GM12878 (cell line): ENCODE results near the gene ING5. TPM values are rescaled to one million over a fixed set of nuclear protein-coding genes. Genes with fewer than 3 reads are reported as not detected.

ENCODE experiments used
- ATAC-seq: fragments of 200-7000 bp; cut with Tn5 transposase; 3 replicates; pipeline ENCODE4 v1.9.1; 2020; ENCODE audit warnings: mild to moderate bottlenecking, moderate library complexity
- BruUV-seq: library from RNA; stranded (reverse); fragments of 400-500 nt; replicated peaks from 2 replicates; lab custom pipeline; 2021; lab: Mats Ljungman, UMichigan
- CTCF ChIA-PET: fragments of 300-600 bp; sonication (Branson Sonifier 250); formaldehyde crosslinking; extraction: SDS; loops from one replicate; lab custom pipeline; 2021; ENCODE audit warnings: inconsistent platforms; lab: Yijun Ruan, JAX
- POLR2A ChIA-PET: fragments of 350-600 bp; formaldehyde crosslinking; extraction: SDS; loops from one replicate; lab custom pipeline; 2021; ENCODE audit warnings: inconsistent platforms; lab: Charles Lee
- RAD21 ChIA-PET: fragments of 300-600 bp; sonication (Branson Sonifier 250); formaldehyde crosslinking; loops from one replicate; lab custom pipeline; 2023; ENCODE audit warnings: antibody characterized with exemption; ENCODE audit not compliant: unreplicated experiment; lab: Charles Lee
- SMC1A ChIA-PET: fragments of 300-600 bp; sonication (Branson Sonifier 250); formaldehyde crosslinking; loops from one replicate; lab custom pipeline; 2023; ENCODE audit not compliant: unreplicated experiment, uncharacterized antibody; lab: Charles Lee
- DNase-seq: peaks from one replicate; pipeline ENCODE4 v3.0.0-alpha.2; 2011; ENCODE audit warnings: low read depth, low spot score
- FAIRE-seq: peaks from 3 replicates; lab custom pipeline; 2011; peaks lifted over from hg19 to GRCh38; lab: Jason Lieb, UNC
- H2AFZ ChIP-seq: 2 replicates; pipeline ENCODE4 v1.6.0; 2011; ENCODE audit warnings: low read depth, low read length, control low read depth; ENCODE audit not compliant: control insufficient read depth
- H3K27ac ChIP-seq: 2 replicates; pipeline ENCODE4 v1.5.1; 2011; ENCODE audit warnings: control low read depth; ENCODE audit not compliant: control insufficient read depth, insufficient read depth
- H3K27me3 ChIP-seq, 2 experiments: replicated peaks in 1 of 2; 2 replicates each; pipeline versions ENCODE4 v1.6.0 to v1.6.1; 2011; ENCODE audit warnings: low read length in 1 of 2; ENCODE audit not compliant: control insufficient read depth in 2 of 2, insufficient read depth in 2 of 2
- H3K36me3 ChIP-seq, 2 experiments: 2 replicates each; pipeline ENCODE4 v1.5.1; 2011; ENCODE audit warnings: low read length in 1 of 2; ENCODE audit not compliant: control insufficient read depth in 2 of 2, insufficient read depth in 2 of 2
- H3K4me1 ChIP-seq: 2 replicates; pipeline ENCODE4 v1.6.1; 2011; ENCODE audit warnings: mild to moderate bottlenecking, low read length, moderate library complexity, mixed read lengths; ENCODE audit not compliant: control insufficient read depth, insufficient read depth
- H3K4me2 ChIP-seq: 2 replicates; pipeline ENCODE4 v1.6.0; 2011; ENCODE audit warnings: control low read depth; ENCODE audit not compliant: control insufficient read depth, insufficient read depth
- H3K4me3 ChIP-seq: fragments of 200-600 bp; sonication (generic); 2 replicates; pipeline ENCODE4 v1.5.1; 2016
- H3K79me2 ChIP-seq: 2 replicates; pipeline ENCODE4 v1.6.0; 2011; ENCODE audit warnings: low read length; ENCODE audit not compliant: control insufficient read depth, insufficient read depth
- H3K9ac ChIP-seq: 2 replicates; pipeline ENCODE4 v1.8.0; 2011; ENCODE audit warnings: low read length, control low read depth, mixed read lengths; ENCODE audit not compliant: control insufficient read depth, insufficient read depth
- H3K9me3 ChIP-seq: replicated peaks from 3 replicates; pipeline ENCODE4 v1.5.1; 2011; ENCODE audit warnings: mild to moderate bottlenecking, low read length; ENCODE audit not compliant: control insufficient read depth, insufficient read depth
- H4K20me1 ChIP-seq: 2 replicates; pipeline ENCODE4 v1.6.0; 2011; ENCODE audit not compliant: control insufficient read depth, insufficient read depth
- CBX5 ChIP-seq: sonication (generic); IDR thresholded peaks from 2 replicates; pipeline ENCODE4 v1.6.1; 2016; ENCODE audit warnings: low read depth, moderate library complexity, mild to moderate bottlenecking, inconsistent platforms
- CHD2 ChIP-seq: IDR thresholded peaks from 2 replicates; pipeline ENCODE4 v1.6.1; 2011; ENCODE audit warnings: low read depth, low read length, improper control_type of control experiment, borderline replicate concordance
- NR2F1 ChIP-seq: fragments of 450-650 bp; conservative IDR thresholded peaks from 2 replicates; pipeline ENCODE4 v1.6.1; 2017; ENCODE audit warnings: mild to moderate bottlenecking
- SKIL ChIP-seq: fragments of 450-650 bp; IDR thresholded peaks from 2 replicates; pipeline ENCODE4 v1.6.1; 2017; ENCODE audit warnings: mild to moderate bottlenecking, low read depth, inconsistent platforms; ENCODE audit not compliant: poor library complexity, severe bottlenecking
- SPI1 ChIP-seq: IDR thresholded peaks from 2 replicates; pipeline ENCODE4 v1.6.1; 2011; ENCODE audit warnings: low read depth, mild to moderate bottlenecking, low read length, moderate library complexity, borderline replicate concordance; ENCODE audit not compliant: insufficient read depth
- SUZ12 ChIP-seq: fragments of 200-600 bp; sonication (generic); IDR thresholded peaks from one replicate; pipeline ENCODE4 v1.6.1; 2018; ENCODE audit warnings: antibody characterized with exemption, mild to moderate bottlenecking; ENCODE audit not compliant: unreplicated experiment
- USF2 ChIP-seq: IDR thresholded peaks from 2 replicates; pipeline ENCODE4 v1.6.1; 2011; ENCODE audit warnings: low read depth, low read length, improper control_type of control experiment, borderline replicate concordance
- WGBS: methylation state at CpG from one replicate; pipeline ENCODE4 v1.1.6; 2016; ENCODE audit warnings: low lambda C conversion rate; ENCODE audit not compliant: insufficient replicate concordance, insufficient coverage; ENCODE audit errors: missing lambda C conversion rate; 5-methylcytosine and 5-hydroxymethylcytosine counted together
- in situ Hi-C: fragments of 300-500 bp; cut with MboI; formaldehyde crosslinking; loops from 9 replicates; pipeline ENCODE4 v1.14.3; 2018; ENCODE audit warnings: mixed read lengths
- intact Hi-C: fragments of 100-400 bp; cut with micrococcal nuclease; formaldehyde crosslinking; loops from one replicate; pipeline ENCODE4 v1.14.2; 2022; ENCODE audit not compliant: unreplicated experiment
- polyA plus RNA-seq, 11 experiments: library from polyadenylated mRNA; depleted of rRNA in 4 of 11; unstranded in 6 of 11; stranded (reverse) in 5 of 11; fragments of >200 nt; fragmentation: Nextera tagmentation in 4 of 11; fragmentation: Illumina TruSeq in 1 of 11; extraction: Ambion mirVana in 4 of 11; extraction: Trizol in 1 of 11; gene quantifications; 1 replicate in 1 of 11; 2 replicates in 10 of 11; pipeline versions ENCODE4 v1.2.1 to v1.2.3, GENCODE V29; 2011 to 2016; ENCODE audit warnings: inconsistent platforms in 2 of 11, missing spikeins in 2 of 11, low read depth in 1 of 11
- total RNA-seq, 4 experiments: library from RNA; depleted of rRNA in 3 of 4; stranded (reverse); fragments of >200 nt in 3 of 4; fragmentation: Illumina TruSeq in 1 of 4; extraction: Trizol in 1 of 4; gene quantifications; 2 replicates each; pipeline versions ENCODE4 v1.2.1 to v1.2.3, GENCODE V29; 2013 to 2021

The ING5 gene
- total and polyA plus RNA-seq, 10 of the 15 experiments (the other 5 are each of a cell fraction or from before 2014, with no cell fraction given) = 10.0 to 46.1 (median 27.2) TPM

- TF ChIP-seq SPI1 = peak; percentile 36; the same call in 1 of the 2 replicates
- TF ChIP-seq SKIL = peak; percentile 18
These were observed 70.2 kb downstream of the ING5 start (continued) for GRCh38 chr2:241772063-241772499.

DNA sequence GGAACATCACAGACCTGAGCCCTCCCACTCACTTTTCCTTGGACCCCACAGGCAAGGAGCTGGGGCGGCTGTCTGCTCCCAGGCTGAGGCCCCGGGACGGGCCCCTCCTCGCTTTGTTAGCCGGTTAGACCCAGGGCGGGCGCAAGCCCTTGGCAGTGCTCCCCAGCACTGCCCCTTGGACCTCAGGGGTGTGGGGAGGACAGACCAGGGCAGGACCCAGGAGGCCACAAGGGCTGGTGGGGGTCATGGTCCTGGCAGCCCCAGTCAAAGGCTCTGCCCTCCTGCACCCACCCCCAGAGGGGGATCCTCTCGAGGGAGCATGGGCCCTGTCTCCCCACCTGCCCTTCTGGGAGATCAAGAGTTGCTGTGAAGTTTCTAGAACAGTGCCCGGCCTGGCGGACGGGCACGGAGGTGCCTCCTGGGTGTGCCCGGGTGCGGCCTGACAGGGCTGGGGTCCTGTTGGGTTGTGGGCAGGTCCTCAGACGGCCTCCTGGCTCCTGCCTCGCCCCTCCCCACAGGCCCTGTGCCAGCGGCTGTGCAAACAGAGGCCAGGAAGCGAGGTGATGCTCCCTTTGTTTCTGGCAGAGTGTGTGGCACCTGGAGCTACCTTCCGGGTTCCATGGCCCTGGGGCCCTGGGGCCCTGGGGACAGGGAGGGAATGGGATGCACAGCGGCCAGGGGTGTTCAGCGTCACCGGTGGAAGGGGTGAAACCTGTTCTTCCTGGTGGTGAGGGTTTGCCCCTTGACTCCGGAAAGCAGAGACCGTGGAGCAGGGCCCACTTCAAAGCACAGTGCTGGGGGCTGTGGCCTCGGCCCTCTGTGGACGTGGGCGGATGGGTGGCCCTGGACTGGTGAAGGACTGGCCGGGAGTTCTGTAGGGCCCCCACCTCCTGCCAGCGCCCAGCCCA, 71.9 kb downstream of the ING5 start:
- RAD21 ChIA-PET = interaction anchor here (0.7 kb wide), 1 partner anchor 86 kb away, joined by 3 read pairs; no protein-coding TSS in a partner anchor
- FAIRE-seq (no peak), DNase-seq (no peak), ATAC-seq (no peak)
- Histone ChIP-seq H3K27me3 (no peaks in the 10 kb centered on the region), H3K9ac (no peak overlapping the region), H2AFZ (no peak overlapping the region), H3K4me2 (no peak overlapping the region), H3K79me2 (no peaks in the 10 kb centered on the region), H3K36me3 (no peaks in the 10 kb centered on the region), H3K27ac (no peak overlapping the region), H3K4me3 (no peak overlapping the region), H3K4me1 (peaks cover 15% of the 10 kb centered on the region), H4K20me1 (no peaks in the 10 kb centered on the region), H3K9me3 (no peaks in the 10 kb centered on the region)
- POLR2A ChIA-PET = interaction anchor here (0.6 to 1.2 kb wide), 3 partner anchors 30 to 965 kb away, joined by 3 read pairs; no protein-coding TSS in a partner anchor
- in situ Hi-C loops = no loop called here
- TF ChIP-seq CHD2 = no peak
- TF ChIP-seq NR2F1 = no peak
- TF ChIP-seq USF2 = no peak
- TF ChIP-seq CBX5 = no peak
- TF ChIP-seq SUZ12 = no peak
- BruUV-seq = no TSS peak
- intact Hi-C loops = no loop called here
- SMC1A ChIA-PET = interaction anchor here (0.6 to 1.0 kb wide), 3 partner anchors 8 to 17 kb away, joined by 3 read pairs; no protein-coding TSS in a partner anchor
- CTCF ChIA-PET = interaction anchor here (0.8 to 1.0 kb wide), 3 partner anchors 7 to 10 kb away, joined by 3 to 4 read pairs (median 3); no protein-coding TSS in a partner anchor
- WGBS = 77% methylated on average over 29 of the region's 29 CpGs
